SK-MEL-5 (cell line): ENCODE results near the gene CARD8. TPM values are rescaled to one million over a fixed set of nuclear protein-coding genes. Genes with fewer than 3 reads are reported as not detected.
"Not testable (repeated sequence)": the region's sequence is repeated elsewhere in the genome, so short reads cannot be mapped to it uniquely, and the experiment has no call there.

ENCODE experiments used
- DNase-seq: peaks from one replicate; pipeline ENCODE4 v3.0.0-alpha.2; 2016; ENCODE audit warnings: low read depth, low spot score
- in situ Hi-C: cut with HindIII; loops from 2 replicates; pipeline ENCODE4 v1.10.0; 2016; ENCODE audit warnings: low sequenced_read_pairs, high pct_unique_total_duplicates, low pct_unique_long_range_greater_than_20kb
- total RNA-seq: library from RNA; depleted of rRNA; stranded (reverse); fragments of >200 nt; shearing (Covaris generic); gene quantifications from 2 replicates; pipeline ENCODE4 v1.2.3, GENCODE V29; 2014

Gene CARD8
- total RNA-seq, 1 experiment from 2014 or later, result 12.5 TPM

DNA sequence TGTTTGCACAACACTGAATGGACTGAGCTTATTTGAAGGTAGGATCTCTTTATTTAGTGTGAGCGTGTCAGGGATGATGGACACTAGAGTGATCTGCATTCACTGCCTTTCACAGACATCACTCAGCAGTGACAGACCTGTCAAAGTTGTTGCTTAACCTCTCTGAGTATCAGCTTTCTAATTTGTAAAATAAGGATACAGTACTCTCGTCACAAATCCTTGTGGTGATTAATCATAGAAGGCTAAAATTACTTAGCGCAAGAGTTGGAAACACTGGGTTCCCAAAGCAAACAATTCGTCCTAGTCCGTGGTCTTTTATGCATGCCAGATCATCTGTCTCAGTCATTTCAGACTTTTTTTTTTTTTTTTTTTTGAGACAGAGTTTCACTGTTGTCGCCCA, 16.6 kb downstream of the CARD8 start:
- in situ Hi-C loops, result no loop called here
- no peak for DNase-seq

DNA sequence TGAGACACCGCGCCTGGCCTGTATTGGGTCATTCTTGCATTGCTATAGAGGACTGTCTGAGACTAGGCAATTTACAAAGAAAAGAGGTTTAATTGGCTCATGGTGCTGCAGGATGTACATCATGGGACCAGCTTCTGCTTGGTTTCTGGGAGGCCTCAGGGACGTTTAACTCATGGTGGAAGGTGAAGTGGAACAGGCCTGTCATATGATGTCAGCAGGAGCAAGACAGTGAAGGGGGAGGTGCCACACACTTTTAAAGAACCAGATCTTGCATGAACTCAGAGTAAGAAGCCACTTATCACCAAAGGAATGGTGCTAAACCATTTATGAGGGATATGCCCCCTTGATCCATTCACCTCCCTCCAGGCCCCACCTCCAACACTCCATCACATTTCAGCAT, 18.7 kb downstream of the CARD8 start:
- DNase-seq, result no peak
- in situ Hi-C loops, result no loop called here

DNA sequence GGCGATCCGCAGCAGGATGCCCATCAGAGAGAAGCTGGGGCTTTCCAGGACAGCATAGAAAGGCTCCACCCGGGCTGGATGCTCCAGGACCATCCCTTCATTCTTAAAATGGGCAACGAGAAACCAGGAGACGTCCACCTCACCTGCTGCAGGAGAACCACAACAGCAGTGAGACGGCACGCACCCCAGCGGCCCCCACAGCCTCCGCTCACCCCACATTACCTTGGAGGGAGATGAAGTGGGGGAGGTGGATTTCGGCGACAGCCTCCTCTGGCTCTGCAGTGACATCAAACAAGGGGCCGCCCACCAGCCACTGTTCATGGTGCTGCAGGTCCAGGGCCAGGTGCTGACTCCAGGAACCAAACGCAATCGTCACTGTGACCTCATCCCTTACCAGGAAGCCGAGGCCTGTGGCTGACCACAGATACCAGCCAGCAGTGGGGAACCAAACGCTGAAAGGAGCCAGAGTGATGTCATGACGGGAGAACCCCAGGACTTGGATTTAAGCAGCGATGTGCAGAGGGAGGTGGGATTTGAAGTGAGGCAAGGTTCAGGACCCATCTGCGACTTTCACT, 25.1 kb downstream of the CARD8 start:
- in situ Hi-C loops, result no loop called here
- no peak for DNase-seq

DNA sequence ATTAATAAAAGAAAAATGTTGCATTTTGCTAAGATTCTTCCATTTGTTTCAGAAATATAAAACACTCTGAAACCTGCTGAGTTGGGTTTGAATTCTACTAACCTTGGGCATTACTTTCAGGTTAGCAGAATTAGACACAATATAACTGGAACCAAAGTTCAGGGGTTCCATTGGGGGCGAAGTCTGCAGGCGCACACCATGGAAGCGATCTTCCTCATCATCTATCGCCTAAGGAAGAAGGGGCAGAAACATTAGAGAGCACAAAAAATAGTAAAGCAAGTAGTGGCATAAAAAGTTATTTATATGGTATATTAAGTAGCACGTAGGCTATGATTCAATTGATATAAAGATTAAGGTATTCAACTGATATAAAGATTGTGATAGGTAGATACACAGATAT, 34.1 kb downstream of the CARD8 start:
- in situ Hi-C loops, result no loop called here
- no peak for DNase-seq

DNA sequence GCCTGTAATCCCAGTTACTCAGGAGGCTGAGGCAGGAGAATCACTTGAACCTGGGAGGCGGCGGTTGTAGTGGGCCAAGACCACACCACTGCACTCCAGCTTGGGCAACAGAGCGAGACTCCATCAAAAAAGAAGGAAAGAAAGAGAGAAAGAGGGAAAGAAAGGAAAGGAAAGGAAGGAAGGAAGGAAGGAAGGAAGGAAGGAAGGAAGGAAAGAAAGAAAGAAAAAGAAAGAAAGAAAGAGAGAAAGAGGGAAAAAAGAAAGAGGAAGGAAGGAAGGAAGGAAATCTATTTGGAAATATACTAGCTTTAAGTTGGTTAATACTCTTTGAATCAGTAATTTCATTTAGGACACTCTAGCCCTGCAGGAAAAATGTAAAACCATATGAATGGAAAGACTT, 34.9 kb downstream of the CARD8 start:
- DNase-seq, in situ Hi-C loops: not testable (repeated sequence)

DNA sequence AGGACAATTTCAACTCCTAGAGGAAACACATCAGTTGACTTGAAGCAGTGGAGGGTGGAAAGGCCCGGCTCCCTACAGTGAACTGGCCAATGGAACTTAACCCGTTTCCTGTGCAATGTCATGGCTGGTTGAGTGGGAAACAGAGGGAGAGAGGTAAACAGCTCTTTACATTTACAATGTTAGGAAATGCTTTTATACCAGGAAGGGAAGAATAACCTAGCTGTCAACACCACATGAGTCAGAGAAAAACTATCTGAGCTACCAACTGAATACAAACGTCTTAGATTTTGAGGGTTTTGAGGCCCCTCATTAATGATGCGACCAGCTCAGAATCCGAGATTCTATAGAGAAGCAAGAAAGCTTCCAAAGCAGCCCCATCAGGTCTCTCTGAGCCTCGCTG, 36.7 kb downstream of the CARD8 start:
- in situ Hi-C loops, result no loop called here
- DNase-seq, result no peak

DNA sequence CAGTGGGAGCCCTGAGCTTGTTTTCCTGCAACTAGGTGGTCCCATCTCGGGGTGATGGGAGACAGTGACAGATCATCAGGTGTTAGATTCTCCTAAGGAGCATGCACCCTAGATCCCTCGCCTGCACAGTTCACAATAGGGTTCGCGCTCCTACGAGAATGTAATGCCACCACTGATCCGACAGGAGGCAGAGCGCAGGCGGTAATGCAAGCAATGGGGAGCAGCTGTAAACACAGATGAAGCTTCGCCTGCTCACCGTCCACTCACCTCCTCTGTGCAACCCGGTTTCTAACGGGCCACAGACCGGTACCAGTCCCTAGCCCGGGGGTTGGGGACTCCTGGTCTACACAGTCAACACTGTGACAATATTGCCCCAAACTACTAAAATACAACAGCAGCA, 38.8 kb downstream of the CARD8 start:
- in situ Hi-C loops, result no loop called here
- no peak for DNase-seq

DNA sequence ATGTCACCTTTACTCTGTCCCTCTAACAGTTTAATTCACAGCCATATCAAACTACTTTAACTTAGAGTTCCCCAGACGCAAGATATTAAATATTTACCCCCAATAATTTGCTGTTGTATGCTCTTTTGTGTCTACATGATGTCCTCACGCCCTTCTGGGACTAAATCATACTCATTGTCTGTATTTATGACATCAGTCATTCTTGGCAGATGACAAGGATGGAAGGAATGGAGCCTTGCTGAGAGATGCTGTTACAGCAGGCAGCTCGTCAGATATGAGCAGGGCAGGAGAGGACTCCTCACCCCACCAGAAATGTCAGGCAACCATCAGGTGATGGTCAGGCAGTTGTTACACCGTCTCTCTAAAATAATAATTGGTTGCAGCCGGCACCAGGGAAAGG, 41.8 kb downstream of the CARD8 start:
- in situ Hi-C loops, result no loop called here
- DNase-seq, result no peak

DNA sequence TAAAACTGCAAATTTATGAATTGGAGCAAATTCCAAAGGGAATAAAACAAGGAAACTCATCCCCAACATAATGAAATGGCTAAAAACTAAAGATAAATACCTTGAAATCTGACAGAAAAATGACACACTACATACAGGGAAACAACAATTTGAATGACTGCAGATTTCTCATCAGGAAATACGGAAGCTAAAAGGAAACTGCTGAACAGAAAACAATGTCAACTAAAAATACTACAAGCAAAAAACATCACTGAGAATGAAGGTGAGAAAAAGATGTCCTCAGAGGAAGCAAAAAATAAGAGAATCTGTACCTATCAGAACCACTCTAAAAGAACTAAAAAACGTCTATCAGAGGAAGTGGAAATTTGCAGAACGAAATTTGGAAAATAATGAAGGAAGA, 45.7 kb downstream of the CARD8 start:
- DNase-seq, result no peak
- in situ Hi-C loops, result no loop called here

DNA sequence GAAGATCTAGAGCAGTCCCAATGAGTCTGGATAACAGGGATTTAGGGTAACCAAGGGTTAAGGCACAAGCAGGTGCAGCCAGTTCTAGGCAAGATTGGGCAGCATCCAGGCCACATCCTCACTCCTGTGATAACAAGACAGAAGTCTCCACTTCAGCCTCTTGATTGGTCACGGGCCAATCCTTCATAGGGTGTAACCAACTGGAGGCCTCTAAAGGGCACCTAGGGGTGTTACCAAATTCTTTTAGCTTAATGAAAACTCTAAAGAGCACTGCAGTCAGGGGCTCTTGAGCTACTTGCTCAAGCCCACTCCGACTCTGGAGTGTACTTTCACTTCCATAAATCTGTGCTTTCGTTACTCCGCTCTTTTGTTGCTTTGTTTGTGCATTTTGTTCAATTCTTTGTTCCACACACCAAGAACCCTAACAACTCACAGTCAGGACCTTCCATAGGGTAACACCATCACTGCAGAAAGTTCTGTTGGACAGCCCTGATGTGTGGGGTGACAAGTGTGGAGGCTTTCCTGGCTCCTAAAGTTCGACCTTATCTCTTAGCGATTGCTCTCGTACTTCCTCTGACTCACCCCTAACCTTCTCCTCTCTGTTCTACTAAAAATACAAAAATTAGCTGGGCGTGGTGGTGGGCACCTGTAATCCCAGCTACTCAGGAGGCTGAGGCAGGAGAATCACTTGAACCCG, 49.2 kb downstream of the CARD8 start:
- in situ Hi-C loops, result no loop called here
- no peak for DNase-seq

DNA sequence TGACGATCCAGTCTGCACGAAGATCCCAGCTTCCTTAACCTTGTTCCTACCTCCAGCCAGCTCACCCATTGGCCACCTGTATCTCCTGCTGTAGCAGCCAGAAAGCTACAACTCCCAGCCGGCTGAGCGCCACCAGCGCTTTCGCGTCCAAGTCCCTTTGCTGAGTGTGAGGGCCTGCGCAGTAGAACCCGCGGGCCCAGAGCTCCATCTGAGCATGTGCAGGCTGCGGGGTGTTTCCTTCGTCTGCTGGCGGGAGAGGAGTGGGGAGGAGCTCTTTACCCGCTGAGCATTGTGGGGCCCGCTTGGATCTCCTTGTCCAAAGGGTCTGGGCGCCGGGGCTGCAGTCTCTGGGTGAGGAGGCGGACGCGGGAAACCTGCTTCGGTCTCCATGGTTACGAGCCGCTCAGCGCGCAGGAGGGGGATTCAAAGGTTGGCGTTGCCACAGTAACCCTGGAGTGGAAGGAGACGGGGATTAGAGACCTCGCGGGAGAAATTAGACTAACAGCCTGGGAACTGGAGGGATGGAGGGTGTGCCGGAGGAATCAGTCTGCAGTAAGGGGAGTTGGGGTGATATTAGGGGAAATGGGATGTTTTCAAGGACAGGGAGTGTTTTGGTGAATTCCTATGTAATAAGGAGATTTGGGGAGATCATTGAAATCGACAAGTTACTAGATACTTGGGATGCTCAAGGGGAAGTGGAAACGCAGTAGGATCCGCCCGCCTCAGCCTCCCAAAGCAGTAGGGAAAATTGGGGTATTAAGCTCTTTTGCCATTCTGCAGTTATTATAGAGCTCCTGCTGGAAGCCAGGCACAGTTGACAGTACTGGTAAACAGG, 51.7 kb downstream of the CARD8 start:
- in situ Hi-C loops, result no loop called here
- peak; percentile 96 for DNase-seq

DNA sequence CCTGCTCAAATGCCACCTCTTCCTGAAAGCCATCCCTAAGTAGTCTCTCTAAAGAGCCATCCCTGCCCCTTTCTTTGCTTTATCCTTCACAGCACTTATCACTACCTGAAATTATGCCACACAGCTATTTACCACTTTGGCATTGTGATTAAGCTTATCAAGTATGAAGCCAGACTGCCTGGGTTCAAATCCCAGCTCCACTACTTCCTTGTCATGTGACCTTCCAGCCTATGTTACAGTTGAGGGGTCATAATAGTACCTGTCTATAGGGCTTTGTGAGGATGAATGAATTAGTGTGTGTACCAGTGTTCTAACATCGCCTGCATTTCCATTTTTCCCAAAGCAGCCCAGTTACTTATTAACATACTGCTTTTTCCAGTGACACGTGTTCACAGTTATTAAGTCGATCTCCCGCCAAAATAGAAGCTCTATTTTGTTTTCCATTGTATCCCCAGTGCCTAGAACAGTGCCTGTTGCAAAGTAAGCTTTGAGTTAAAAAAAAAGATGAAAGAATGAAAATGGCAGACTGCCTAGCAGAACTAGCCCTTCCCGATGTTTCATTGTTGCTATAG, 52.4 kb downstream of the CARD8 start:
- DNase-seq, result no peak
- in situ Hi-C loops, result no loop called here

DNA sequence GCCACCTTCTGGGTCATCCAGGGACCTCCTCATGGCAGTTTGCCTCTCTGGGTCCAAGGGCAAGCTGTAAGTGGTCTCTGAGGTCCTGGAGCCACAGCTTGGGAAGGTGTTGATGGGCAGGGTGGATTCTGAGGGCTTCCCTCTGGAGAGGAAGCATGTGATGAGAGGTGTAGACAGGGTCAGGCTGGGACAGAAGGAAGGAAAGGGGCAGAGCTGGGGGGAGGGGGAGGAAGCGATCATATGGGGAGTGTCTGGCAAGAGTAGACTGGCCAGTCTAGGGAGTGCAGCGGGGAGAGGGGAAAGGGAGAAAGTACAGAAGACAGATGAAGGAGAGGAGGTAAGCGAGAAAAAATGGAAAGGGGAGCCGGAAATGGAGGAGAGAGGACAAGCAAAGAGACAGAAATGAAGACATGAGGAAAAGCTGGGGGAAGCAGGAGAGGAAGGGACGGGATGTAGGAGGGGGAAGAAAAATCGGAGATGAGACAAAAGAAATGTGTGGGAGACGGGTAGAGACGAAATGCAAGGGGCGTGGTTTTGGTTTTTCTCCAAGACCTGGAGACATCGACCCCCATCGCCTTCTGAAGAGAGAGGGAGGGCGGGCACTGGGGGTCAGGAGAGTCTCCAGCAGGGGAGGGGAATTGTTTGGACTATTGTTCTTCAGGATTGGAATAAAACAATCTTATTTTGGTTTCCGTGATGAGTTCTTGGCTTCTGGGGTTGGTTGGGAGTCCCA, 58.6 kb downstream of the CARD8 start:
- DNase-seq, result no peak
- in situ Hi-C loops, result no loop called here

DNA sequence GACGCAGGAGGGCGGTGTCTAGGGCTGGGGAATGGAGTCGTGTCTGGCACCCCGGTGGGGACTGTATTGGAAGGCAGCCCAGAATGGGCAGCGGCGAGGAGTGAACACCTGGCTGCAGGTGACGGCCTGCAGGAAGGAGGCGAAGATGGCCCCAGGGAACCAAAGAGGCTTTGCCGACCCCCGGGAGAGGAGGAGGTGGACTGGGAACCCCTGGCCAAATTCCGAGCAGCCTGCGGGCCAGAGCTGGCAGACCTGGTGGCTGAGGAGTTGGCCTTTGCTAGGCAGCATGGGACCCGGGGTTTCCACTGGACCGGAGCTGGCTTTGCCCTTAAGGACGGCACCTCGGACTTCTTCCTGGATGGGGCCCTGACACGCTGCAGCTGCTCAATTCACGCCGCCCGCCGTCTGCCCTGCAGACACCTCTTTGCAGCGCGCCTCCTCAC, 59.4 kb downstream of the CARD8 start:
- in situ Hi-C loops, result no loop called here
- DNase-seq, result no peak

DNA sequence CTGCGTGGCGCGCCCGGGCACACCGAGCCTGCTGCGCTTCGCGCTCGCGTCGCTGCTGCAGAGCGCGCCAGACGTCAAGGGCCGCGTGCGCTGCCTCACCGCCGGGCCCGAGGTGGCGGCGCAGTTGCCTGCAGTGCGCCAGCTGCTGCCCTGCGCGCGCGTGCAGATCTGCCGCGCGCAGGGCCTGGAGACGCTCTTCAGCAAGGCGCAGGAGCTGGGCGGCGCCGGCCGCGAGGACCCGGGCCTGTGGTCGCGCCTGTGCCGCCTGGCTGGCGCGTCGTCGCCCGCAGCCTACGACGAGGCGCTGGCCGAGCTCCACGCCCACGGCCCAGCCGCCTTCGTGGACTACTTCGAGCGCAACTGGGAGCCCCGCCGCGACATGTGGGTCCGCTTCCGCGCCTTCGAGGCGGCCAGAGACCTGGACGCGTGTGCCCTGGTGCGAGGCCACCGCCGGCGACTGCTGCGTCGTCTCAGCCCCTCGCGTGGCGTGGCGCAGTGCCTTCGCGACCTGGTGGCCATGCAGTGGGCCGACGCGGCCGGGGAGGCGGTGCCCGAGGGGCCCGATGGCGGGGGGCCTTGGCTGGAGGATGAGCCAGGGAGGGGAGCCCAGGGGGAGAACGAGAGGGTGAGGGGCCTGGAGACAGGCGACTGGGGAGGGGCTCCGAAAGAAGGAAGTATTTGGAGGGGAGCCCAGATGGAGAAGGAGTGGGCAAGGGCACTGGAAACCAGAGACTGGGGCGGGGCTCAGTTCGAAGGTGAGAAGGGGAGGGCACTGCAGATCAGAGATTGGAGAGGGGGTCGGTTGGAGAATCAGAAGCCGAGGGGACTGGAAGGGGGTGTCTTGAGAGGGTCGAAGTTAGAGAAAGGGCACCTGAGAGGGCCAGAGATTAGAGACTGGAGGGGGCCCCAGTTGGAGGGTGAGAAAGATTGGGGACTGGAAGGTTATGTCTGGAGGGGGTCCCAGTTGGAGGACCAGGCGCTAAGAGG, 60.6 kb downstream of the CARD8 start:
- DNase-seq, result no peak
- in situ Hi-C loops, result no loop called here

DNA sequence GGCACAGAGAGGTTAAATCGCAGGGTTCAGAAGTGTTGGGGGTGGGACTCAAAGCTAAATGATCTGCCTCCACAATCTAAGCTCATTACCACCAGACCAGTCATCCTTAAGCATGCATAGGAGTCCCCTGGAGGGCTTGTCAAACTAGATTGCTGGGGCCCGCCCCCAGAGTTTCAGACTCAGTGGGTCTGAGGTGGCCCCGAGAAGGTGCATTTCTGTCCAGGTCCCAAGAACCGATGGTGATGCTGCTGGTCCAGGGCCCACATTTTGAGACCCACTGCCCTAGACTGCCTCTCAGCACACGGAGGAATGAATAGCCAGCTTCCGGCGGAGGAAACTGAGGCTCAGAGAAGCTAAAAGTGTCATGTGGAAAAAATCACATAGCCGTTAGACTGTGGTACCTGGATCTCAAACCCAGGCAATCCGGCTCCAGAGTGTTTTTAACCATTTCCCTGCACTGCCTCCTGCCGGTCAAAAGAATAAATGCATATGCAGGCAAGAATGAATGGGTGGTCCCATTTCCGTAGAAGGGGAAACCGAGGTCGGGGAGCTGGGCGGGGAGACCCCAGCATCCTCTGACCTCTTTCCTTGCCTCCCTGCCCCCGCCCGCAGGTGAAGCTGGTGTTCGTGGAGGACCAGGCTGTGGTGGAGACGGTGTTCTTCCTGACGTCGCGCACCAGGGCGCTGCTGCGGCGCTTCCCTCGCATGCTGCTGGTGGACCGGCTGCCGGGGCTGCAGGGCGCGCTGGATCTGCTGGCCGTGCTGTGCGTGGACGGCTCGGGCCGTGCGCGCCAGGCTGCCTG, 61.5 kb downstream of the CARD8 start:
- in situ Hi-C loops, result no loop called here
- DNase-seq, result peak; percentile 25
